K562 (cell line): Measurements from ENCODE around the gene PCSK1. TPM values are rescaled to one million over a fixed set of nuclear protein-coding genes. Genes with fewer than 3 reads are reported as not detected.

Experiments used
- BCLAF1 ChIP-seq, 2 experiments: fragments of 450-650 bp in 1 of 2; IDR thresholded peaks; 2 replicates each; pipeline ENCODE4 v1.6.1; 2011 to 2017; ENCODE audit warnings: low read depth in 2 of 2, antibody characterized with exemption in 1 of 2, borderline replicate concordance in 1 of 2, low read length in 1 of 2, mild to moderate bottlenecking in 1 of 2, mixed read lengths in 1 of 2; ENCODE audit not compliant: control insufficient read depth in 1 of 2
- DPF2 ChIP-seq: fragments of 450-650 bp; IDR thresholded peaks from 2 replicates; pipeline ENCODE4 v1.6.1; 2016
- ELK3 ChIP-seq: fragments of 450-650 bp; formaldehyde crosslinking; IDR thresholded peaks from 2 replicates; pipeline ENCODE4 v1.4.0; 2020; ENCODE audit warnings: mild to moderate bottlenecking
- MYBL2 ChIP-seq, 2 experiments: fragments of 450-650 bp in 1 of 2; sonication (generic) in 1 of 2; formaldehyde crosslinking in 1 of 2; IDR thresholded peaks; 2 replicates each; pipeline versions ENCODE4 v1.6.1 to v1.8.1; 2017 to 2022; ENCODE audit warnings: borderline replicate concordance in 1 of 2, inconsistent platforms in 1 of 2, low read depth in 1 of 2, mild to moderate bottlenecking in 1 of 2, missing genetic modification reagents in 1 of 2, moderate library complexity in 1 of 2
- TAF1 ChIP-seq: IDR thresholded peaks from 2 replicates; pipeline ENCODE4 v1.6.1; 2011; ENCODE audit warnings: mild to moderate bottlenecking, low read length, moderate library complexity; ENCODE audit not compliant: insufficient read depth, control insufficient read depth, severe bottlenecking; ENCODE audit errors: extremely low read depth
- WHSC1 ChIP-seq: IDR thresholded peaks from one replicate; pipeline ENCODE4 v1.6.1; 2012; ENCODE audit warnings: low read length, control low read depth, inconsistent platforms
- polyA plus RNA-seq, 8 experiments: library from polyadenylated mRNA; depleted of rRNA in 4 of 8; stranded (reverse) in 5 of 8; unstranded in 3 of 8; fragments of >200 nt; fragmentation: Nextera tagmentation in 2 of 8; fragmentation: Illumina TruSeq in 1 of 8; extraction: Ambion mirVana in 2 of 8; extraction: Trizol in 1 of 8; gene quantifications; 2 replicates each; pipeline versions ENCODE4 v1.2.1 to v1.2.3, GENCODE V29; 2011 to 2014; ENCODE audit warnings: inconsistent platforms in 1 of 8, missing spikeins in 1 of 8
- total RNA-seq, 7 experiments: library from RNA; depleted of rRNA in 6 of 7; stranded (reverse); fragments of >200 nt in 6 of 7; fragmentation: Illumina TruSeq in 2 of 7; extraction: Trizol in 2 of 7; gene quantifications; 2 replicates each; pipeline versions ENCODE4 v1.2.1 to v1.2.3, GENCODE V29; 2011 to 2021; ENCODE audit warnings: low replicate concordance in 1 of 7

The PCSK1 gene
- total and polyA plus RNA-seq, 9 of the 15 experiments (the other 6 are each of a cell fraction or from before 2014, with no cell fraction given): not detected

- TF ChIP-seq ELK3 (CRISPR knock-in tag): no peak
- no peak for TF ChIP-seq WHSC1
- TF ChIP-seq DPF2: no peak
- no peak for TF ChIP-seq MYBL2 (IDR thresholded peaks at IDR 0.05; ENCODE audit: low read depth)
- TF ChIP-seq MYBL2 (CRISPR knock-in tag; IDR thresholded peaks at IDR 0.05; ENCODE audit: borderline replicate concordance): no peak
- no peak for TF ChIP-seq BCLAF1 (IDR thresholded peaks at IDR 0.05; ENCODE audit: borderline replicate concordance in 1 of 2, control insufficient read depth in 1 of 2, low read depth in 2 of 2, low read length in 1 of 2)
- no peak for TF ChIP-seq TAF1
These were observed 90.5 kb downstream of the PCSK1 start (continued) for GRCh38 chr5:96342581-96342980.

Other genes with a start within 250 kb of the PCSK1 start
- gene CAST, start 229.1 kb upstream of the PCSK1 start, total RNA-seq (2014; rRNA removed): 86.1 TPM in 2 replicates
- 103 and 125 TPM in 2 replicates for gene CAST, start 229.1 kb upstream of the PCSK1 start, total RNA-seq (2014; rRNA removed; fragmentation: Illumina TruSeq; extraction: Trizol)
- gene CAST, start 229.1 kb upstream of the PCSK1 start, total RNA-seq (2015; rRNA removed; fragmentation: Illumina TruSeq; extraction: Trizol): 107 and 118 TPM in 2 replicates
- 75.2 and 78.8 TPM in 2 replicates for gene CAST, start 229.1 kb upstream of the PCSK1 start, total RNA-seq (2021)
- 47.4 and 63.5 TPM in 2 replicates for gene CAST, start 229.1 kb upstream of the PCSK1 start, polyA plus RNA-seq (2011; rRNA removed)
- 116 and 136 TPM in 2 replicates for gene CAST, start 229.1 kb upstream of the PCSK1 start, polyA plus RNA-seq (2014; fragmentation: Illumina TruSeq; extraction: Trizol)
- gene CAST, start 229.1 kb upstream of the PCSK1 start, polyA plus RNA-seq (2014; fragmentation: Nextera tagmentation; extraction: Ambion mirVana): 10 to 100 TPM; 55.5 to 84.8 TPM
- 55.3 and 91.0 TPM in 2 replicates for gene CAST, start 229.1 kb upstream of the PCSK1 start, polyA plus RNA-seq (2014; rRNA removed)